Naive thymus-derived CD8-positive, alpha-beta T cell (primary cell): ENCODE measurements around the gene SOX10. TPM values are rescaled to one million over a fixed set of nuclear protein-coding genes. Genes with fewer than 3 reads are reported as not detected.

ENCODE experiments used
- ATAC-seq, 2 donors: fragments of 150-1000 bp; cut with Tn5 transposase in 1 of 2; sonication (Bioruptor Pico), chemical (Tn5 transposase) in 1 of 2; 1 replicate in 1 of 2; 2 replicates in 1 of 2; pipeline ENCODE4 v1.10.0; 2021; ENCODE audit warnings: mild to moderate bottlenecking in 2 of 2, moderate library complexity in 2 of 2
- POLR2A ChIA-PET: fragments of 350-600 bp; sonication (Branson Sonifier 250); formaldehyde crosslinking; loops from one replicate; lab custom pipeline; 2021; ENCODE audit warnings: antibody characterized with exemption; lab: Charles Lee
- DNase-seq, 10 donors: peaks; one replicate each; pipeline versions ENCODE4 v3.0.0 to v3.0.0-alpha.2; 2020 to 2022
- H3K27ac Mint-ChIP-seq, 10 donors: one replicate each; pipeline ENCODE4 v1.8.0; 2020 to 2022; ENCODE audit warnings: mild to moderate bottlenecking in 10 of 10, mixed read lengths in 10 of 10, moderate library complexity in 4 of 10, inconsistent platforms in 1 of 10
- H3K27me3 Mint-ChIP-seq, 5 donors: one replicate each; pipeline ENCODE4 v1.8.0; 2021 to 2022; ENCODE audit warnings: mixed read lengths in 5 of 5
- H3K36me3 Mint-ChIP-seq, 3 donors: one replicate each; pipeline ENCODE4 v1.8.0; 2020 to 2022; ENCODE audit warnings: mixed read lengths in 3 of 3, mild to moderate bottlenecking in 2 of 3, inconsistent platforms in 1 of 3
- H3K4me1 Mint-ChIP-seq, 4 donors: one replicate each; pipeline ENCODE4 v1.8.0; 2021 to 2022; ENCODE audit warnings: mixed read lengths in 4 of 4
- H3K4me3 Mint-ChIP-seq, 10 donors: one replicate each; pipeline ENCODE4 v1.8.0; 2020 to 2022; ENCODE audit warnings: mild to moderate bottlenecking in 10 of 10, mixed read lengths in 10 of 10, moderate library complexity in 6 of 10, inconsistent platforms in 1 of 10
- H3K9me3 Mint-ChIP-seq, 9 donors: one replicate each; pipeline ENCODE4 v1.8.0; 2020 to 2022; ENCODE audit warnings: mixed read lengths in 9 of 9, mild to moderate bottlenecking in 3 of 9, inconsistent platforms in 1 of 9, moderate library complexity in 1 of 9
- microRNA-seq: library from miRNA; unstranded; fragments of <30 nt; microRNA quantifications from one replicate; pipeline ENCODE4 v1.2.0, GENCODE V29; 2022; ENCODE audit warnings: borderline microRNAs expressed
- polyA plus RNA-seq, 3 donors: library from polyadenylated mRNA; unstranded; fragments of 300-500 nt; fragmentation: Illumina TruSeq; gene quantifications; one replicate each; pipeline ENCODE4 v1.2.3, GENCODE V29; 2021
- total RNA-seq, 8 experiments: library from RNA in 2 of 8; stranded (reverse) in 2 of 8; gene quantifications; one replicate each; pipeline ENCODE4 v1.2.3 and lab custom pipeline; 2021 to 2026

Gene SOX10
- total and polyA plus RNA-seq, 5 experiments from 2014 or later, result not detected

- DNase-seq (no peak), ATAC-seq (no peak)
- Mint-ChIP-seq H3K27ac (no peak overlapping the region), H3K4me1 (peaks cover 0 to 2% (median 0%) of the 10 kb centered on the region in 4 donors), H3K4me3 (no peak overlapping the region), H3K9me3 (no peaks in the 10 kb centered on the region), H3K36me3 (peaks cover 0 to 33% (median 4%) of the 10 kb centered on the region in 3 donors), H3K27me3 (no peaks in the 10 kb centered on the region)
- POLR2A ChIA-PET, result no interaction called here
These were observed 56.8 kb downstream of the SOX10 start for GRCh38 chr22:37927637-37927936.

GRCh38 chr22:37926771-37927636 lies 57.4 kb downstream of the SOX10 start:
- H3K4me3 Mint-ChIP-seq, result no peak overlapping the region
- DNase-seq (no peak), ATAC-seq (no peak)
- H3K4me1 Mint-ChIP-seq, result peaks cover 0 to 2% (median 0%) of the 10 kb centered on the region in 4 donors
- H3K36me3 Mint-ChIP-seq, result peaks cover 0 to 29% (median 4%) of the 10 kb centered on the region in 3 donors
- POLR2A ChIA-PET, result interaction anchor here (0.6 kb wide), 1 partner anchor 1043 kb away, joined by 5 read pairs; no protein-coding TSS in a partner anchor
- H3K27me3 Mint-ChIP-seq, result no peaks in the 10 kb centered on the region
- H3K27ac Mint-ChIP-seq, result peak overlapping the region in 1 of 10 donors; percentile 34
- H3K9me3 Mint-ChIP-seq, result no peaks in the 10 kb centered on the region

- Mint-ChIP-seq H3K27ac (no peak overlapping the region), H3K4me3 (no peak overlapping the region), H3K36me3 (peaks cover 0 to 30% (median 4%) of the 10 kb centered on the region in 3 donors), H3K9me3 (no peaks in the 10 kb centered on the region), H3K27me3 (no peaks in the 10 kb centered on the region), H3K4me1 (peaks cover 0 to 2% (median 0%) of the 10 kb centered on the region in 4 donors)
- DNase-seq, result no peak
- POLR2A ChIA-PET, result interaction anchor here (0.6 kb wide), 1 partner anchor 1043 kb away, joined by 5 read pairs; no protein-coding TSS in a partner anchor
- ATAC-seq, result no peak
These were observed 58.0 kb downstream of the SOX10 start for GRCh38 chr22:37926358-37926757.

- H3K9me3 Mint-ChIP-seq, result no peaks in the 10 kb centered on the region
- H3K36me3 Mint-ChIP-seq, result peaks cover 0 to 35% (median 4%) of the 10 kb centered on the region in 3 donors
- H3K4me3 Mint-ChIP-seq, result no peak overlapping the region
- no peaks in the 10 kb centered on the region for H3K27me3 Mint-ChIP-seq
- DNase-seq (no peak), ATAC-seq (no peak)
- H3K4me1 Mint-ChIP-seq, result peaks cover 0 to 2% (median 0%) of the 10 kb centered on the region in 4 donors
- H3K27ac Mint-ChIP-seq, result no peak overlapping the region
- POLR2A ChIA-PET, result no interaction called here
These were observed 58.6 kb downstream of the SOX10 start for GRCh38 chr22:37925767-37926166.

GRCh38 chr22:37925330-37925729 lies 59.0 kb downstream of the SOX10 start:
- POLR2A ChIA-PET, result no interaction called here
- peaks cover 0 to 40% (median 4%) of the 10 kb centered on the region in 3 donors for H3K36me3 Mint-ChIP-seq
- no peaks in the 10 kb centered on the region for H3K27me3 Mint-ChIP-seq
- H3K4me3 Mint-ChIP-seq, result no peak overlapping the region
- peaks cover 0 to 2% (median under 1%) of the 10 kb centered on the region in 4 donors for H3K4me1 Mint-ChIP-seq
- H3K27ac Mint-ChIP-seq, result no peak overlapping the region
- H3K9me3 Mint-ChIP-seq, result no peaks in the 10 kb centered on the region
- DNase-seq (no peak), ATAC-seq (no peak)

- ATAC-seq (no peak), DNase-seq (no peak)
- POLR2A ChIA-PET, result interaction anchor here (0.6 kb wide), 1 partner anchor 15 kb away, joined by 3 read pairs; no protein-coding TSS in a partner anchor
- H3K27me3 Mint-ChIP-seq, result no peaks in the 10 kb centered on the region
- H3K4me3 Mint-ChIP-seq, result no peak overlapping the region
- H3K36me3 Mint-ChIP-seq, result peaks cover 0 to 45% (median 4%) of the 10 kb centered on the region in 3 donors
- H3K9me3 Mint-ChIP-seq, result no peaks in the 10 kb centered on the region
- peaks cover 4 to 7% (median 5%) of the 10 kb centered on the region in 4 donors for H3K4me1 Mint-ChIP-seq
- peak overlapping the region in 2 of 10 donors; percentile 48 to 66 for H3K27ac Mint-ChIP-seq
These were observed 59.8 kb downstream of the SOX10 start for GRCh38 chr22:37924386-37925065.

- no peak for DNase-seq
- Mint-ChIP-seq H3K36me3 (peaks cover 0 to 44% (median 4%) of the 10 kb centered on the region in 3 donors), H3K27me3 (no peaks in the 10 kb centered on the region), H3K27ac (peak overlapping the region in 2 of 10 donors; percentile 48 to 66), H3K4me3 (no peak overlapping the region), H3K9me3 (no peaks in the 10 kb centered on the region), H3K4me1 (peaks cover 4 to 7% (median 5%) of the 10 kb centered on the region in 4 donors)
- POLR2A ChIA-PET, result interaction anchor here (0.6 kb wide), 1 partner anchor 14 kb away, joined by 3 read pairs; no protein-coding TSS in a partner anchor
- no peak for ATAC-seq
These were observed 60.4 kb downstream of the SOX10 start for GRCh38 chr22:37923927-37924326.

Small RNAs within 50 kb of the gene (microRNA-seq; reads per million reads assigned to microRNA genes)
- not detected for gene MIR4534
- not detected for gene MIR6820

Other genes starting within 250 kb of the SOX10 start
- 1 to 10 TPM; 1.8 to 2.3 TPM for gene GCAT, start 176.6 kb downstream of the SOX10 start, total RNA-seq
- gene GCAT, start 176.6 kb downstream of the SOX10 start, polyA plus RNA-seq, result 1 to 10 TPM; 4.0 to 7.6 (median 7.1) TPM
- gene GALR3, start 161.2 kb downstream of the SOX10 start, total RNA-seq, result not detected
- not detected for gene GALR3, start 161.2 kb downstream of the SOX10 start, polyA plus RNA-seq
- gene ANKRD54, start 140.2 kb downstream of the SOX10 start, total RNA-seq, result 10 to 100 TPM; 19.8 to 21.2 TPM
- gene ANKRD54, start 140.2 kb downstream of the SOX10 start, polyA plus RNA-seq, result 10 to 100 TPM in 2 of 3 donors, 1 to 10 TPM in 1; 8.2 to 16.1 (median 13.9) TPM
- 100 to 1,000 TPM; 509 to 544 TPM for gene EIF3L, start 135.1 kb downstream of the SOX10 start, total RNA-seq
- 100 to 1,000 TPM; 310 to 395 (median 322) TPM for gene EIF3L, start 135.1 kb downstream of the SOX10 start, polyA plus RNA-seq
- gene MICALL1, start 78.3 kb downstream of the SOX10 start, total RNA-seq, result 10 to 100 TPM; 26.3 to 28.5 TPM
- gene MICALL1, start 78.3 kb downstream of the SOX10 start, polyA plus RNA-seq, result 1 to 10 TPM; 1.3 to 4.7 (median 1.5) TPM
- not detected for gene C22orf23, start 31.0 kb downstream of the SOX10 start, total RNA-seq
- not detected for gene C22orf23, start 31.0 kb downstream of the SOX10 start, polyA plus RNA-seq
- gene POLR2F, start 30.9 kb downstream of the SOX10 start, total RNA-seq, result 10 to 100 TPM; 38.0 to 40.7 TPM
- gene POLR2F, start 30.9 kb downstream of the SOX10 start, polyA plus RNA-seq, result 100 to 1,000 TPM; 129 to 172 (median 145) TPM
- gene PICK1, start 72.8 kb upstream of the SOX10 start, total RNA-seq, result 10 to 100 TPM; 24.1 to 28.8 TPM
- gene PICK1, start 72.8 kb upstream of the SOX10 start, polyA plus RNA-seq, result 1 to 10 TPM; 4.5 to 7.7 (median 6.6) TPM
- not detected for gene SLC16A8, start 99.6 kb upstream of the SOX10 start, total RNA-seq
- gene SLC16A8, start 99.6 kb upstream of the SOX10 start, polyA plus RNA-seq, result not detected
- 1 to 10 TPM; 2.2 to 2.7 TPM for gene BAIAP2L2, start 126.1 kb upstream of the SOX10 start, total RNA-seq
- gene BAIAP2L2, start 126.1 kb upstream of the SOX10 start, polyA plus RNA-seq, result not detected
- 100 to 1,000 TPM; 173 to 186 TPM for gene PLA2G6, start 197.3 kb upstream of the SOX10 start, total RNA-seq
- gene PLA2G6, start 197.3 kb upstream of the SOX10 start, polyA plus RNA-seq, result 1 to 10 TPM; 2.6 to 7.2 (median 2.6) TPM
- gene MAFF, start 217.4 kb upstream of the SOX10 start, total RNA-seq, result 1 to 10 TPM; 5.5 to 6.2 TPM
- 1 to 10 TPM; 2.6 to 3.3 (median 3.0) TPM for gene MAFF, start 217.4 kb upstream of the SOX10 start, polyA plus RNA-seq